Measurements from ENCODE around the gene PRDM13. TPM values are rescaled to one million over a fixed set of nuclear protein-coding genes. Genes with fewer than 3 reads are reported as not detected.

PRDM13 gene
- polyA plus RNA-seq, 3 donors: not detected

GRCh38 chr6:99602520-99603420, 3.9 kb upstream of the PRDM13 start:
- DNase-seq: no peak

GRCh38 chr6:99603421-99604165, 3.0 kb upstream of the PRDM13 start:
- DNase-seq: no peak

GRCh38 chr6:99604166-99605073, 2.2 kb upstream of the PRDM13 start:
- no peak for DNase-seq

DNA sequence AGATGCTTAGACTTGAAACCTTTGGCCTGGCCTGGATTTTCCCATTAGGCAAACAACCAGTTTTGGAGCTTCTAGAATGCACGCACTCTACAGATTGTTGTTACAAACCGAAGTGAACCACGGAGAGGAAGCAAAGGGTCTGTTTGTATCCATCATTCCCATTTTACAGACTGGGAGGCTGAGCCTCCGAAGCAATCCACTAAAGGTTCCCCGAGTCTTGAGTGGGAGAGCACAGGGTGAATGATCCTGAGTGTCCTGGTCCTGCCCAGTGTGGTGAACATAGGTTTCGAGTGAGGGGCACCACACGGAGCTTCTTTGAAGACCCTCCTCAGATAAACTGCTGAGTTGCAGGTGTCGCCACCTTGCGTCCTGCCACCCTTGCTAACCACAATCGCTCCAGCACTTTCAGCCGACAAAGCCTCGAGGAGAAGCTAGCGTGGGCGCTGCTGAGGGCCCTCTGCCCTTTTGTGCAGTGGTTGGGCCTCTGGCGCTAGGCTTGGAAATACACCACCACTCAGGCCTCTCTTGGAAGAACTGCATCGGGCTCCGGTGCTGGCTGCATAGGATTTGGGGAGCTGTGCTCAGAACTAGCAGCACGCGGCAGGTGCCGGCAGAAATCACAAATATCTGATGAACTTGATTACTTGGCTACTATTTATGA, 1.4 kb upstream of the PRDM13 start:
- no peak for DNase-seq

DNA sequence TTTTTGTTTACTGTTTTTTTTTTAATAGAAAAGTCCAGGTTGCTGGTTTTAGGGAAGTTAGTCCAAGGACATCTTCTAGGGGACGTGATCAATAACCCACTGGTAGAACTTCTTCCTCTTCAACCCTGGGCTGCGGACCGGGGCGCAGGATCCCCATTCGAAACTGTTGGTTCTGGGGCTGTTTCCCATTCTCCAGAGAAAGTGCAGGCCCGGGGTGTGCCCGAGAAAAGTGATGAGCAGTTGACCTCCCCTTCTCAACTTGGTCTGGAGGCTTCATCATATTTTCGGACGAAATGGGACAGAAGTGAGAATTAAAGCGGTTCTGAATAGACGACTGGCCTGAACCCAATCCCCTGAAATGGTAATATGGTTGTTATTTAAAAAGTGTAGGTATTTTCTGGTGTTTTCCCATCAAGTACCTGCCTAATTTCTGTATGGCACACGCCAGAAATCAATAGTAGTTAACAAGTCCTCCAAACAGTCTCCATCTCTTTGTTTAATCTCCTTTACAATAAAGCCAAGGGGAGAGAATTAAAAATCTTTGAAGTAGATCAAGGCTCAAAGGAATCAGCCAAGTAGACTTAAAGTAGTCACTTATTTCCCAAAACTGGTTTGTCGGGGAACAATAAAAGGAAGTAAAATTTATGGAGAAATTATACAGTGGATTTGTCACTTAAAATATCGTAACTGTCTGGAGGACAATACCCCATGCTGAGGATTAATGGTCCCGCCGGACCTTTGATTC, 550 bp upstream of the PRDM13 start:
- DNase-seq: no peak

DNA sequence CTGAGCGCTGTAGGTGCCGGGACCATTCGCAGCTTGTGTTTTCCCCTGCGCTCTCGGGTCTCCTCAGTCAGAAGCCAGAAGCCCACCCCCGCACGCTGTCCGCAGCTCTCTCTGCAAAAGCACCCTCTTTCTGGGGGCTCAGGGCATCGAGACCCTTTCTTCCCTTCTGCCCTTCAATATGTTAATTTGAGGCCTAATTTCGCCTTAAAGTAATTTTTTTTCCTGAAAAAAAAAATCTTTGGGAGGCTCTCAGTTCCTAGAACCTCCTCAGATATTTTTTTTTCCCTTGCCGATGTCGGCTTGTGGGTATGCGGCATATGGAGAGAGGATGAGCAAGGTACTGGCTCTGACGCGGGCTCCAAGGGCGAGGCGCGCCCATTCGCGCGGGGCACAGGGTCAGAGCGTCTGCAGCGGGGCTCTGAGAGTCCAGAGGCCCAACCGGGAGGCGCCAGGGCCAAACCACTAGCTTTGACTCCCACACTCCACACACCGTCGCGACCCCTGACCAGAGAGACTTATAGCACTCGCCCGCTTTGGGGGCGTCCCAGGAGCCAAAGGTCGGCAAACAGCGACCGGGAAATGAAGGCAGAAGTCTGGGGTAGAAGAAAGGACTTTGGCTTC, 893 bp downstream of the PRDM13 start:
- no peak for DNase-seq

DNA sequence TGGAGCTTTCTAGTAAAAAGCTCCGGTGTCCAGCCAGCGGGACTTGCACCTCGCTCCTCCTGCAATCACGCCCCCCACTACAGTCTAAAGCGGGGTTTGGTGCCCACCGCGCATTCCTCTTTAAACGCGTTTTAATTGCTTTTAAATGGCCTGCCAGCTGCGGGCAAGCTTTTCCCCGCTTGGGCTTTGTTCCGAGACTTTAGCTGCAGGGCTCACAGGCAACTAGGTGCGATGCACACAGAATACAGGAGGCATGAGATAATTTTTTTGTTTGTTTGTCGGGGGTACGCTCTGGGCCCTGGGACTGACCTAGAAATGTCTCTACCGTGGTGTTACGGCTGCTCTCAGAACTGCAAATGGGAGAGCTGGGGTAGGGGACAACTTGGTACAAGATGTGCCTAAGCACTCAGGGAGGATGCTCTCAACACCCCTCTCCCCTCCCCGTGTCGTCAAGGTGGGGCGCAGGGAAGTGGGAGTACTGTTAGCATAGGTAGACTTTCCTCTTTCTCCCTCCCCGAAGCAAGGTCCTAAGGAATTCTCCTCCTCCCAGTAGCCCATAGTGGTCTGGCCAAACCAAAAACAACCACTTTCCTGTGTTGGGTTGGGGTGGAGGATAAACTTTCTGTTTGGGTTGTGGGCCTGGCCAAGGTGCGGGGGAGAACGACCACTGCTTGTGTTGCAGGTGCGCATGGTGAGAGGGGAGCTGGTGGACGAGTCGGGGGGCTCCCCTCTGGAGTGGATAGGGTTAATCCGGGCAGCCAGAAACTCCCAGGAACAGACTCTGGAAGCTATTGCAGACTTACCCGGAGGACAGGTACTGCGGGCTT, 1.6 kb downstream of the PRDM13 start:
- no peak for DNase-seq

GRCh38 chr6:99608886-99609482, 2.4 kb downstream of the PRDM13 start:
- DNase-seq: no peak

- no peak for DNase-seq
These were observed 3.4 kb downstream of the PRDM13 start for GRCh38 chr6:99609905-99610489.

GRCh38 chr6:99611148-99611547, 4.5 kb downstream of the PRDM13 start:
- no peak for DNase-seq

- no peak for DNase-seq
These were observed 6.1 kb downstream of the PRDM13 start for GRCh38 chr6:99612551-99613408.

- no peak for DNase-seq
These were observed 6.7 kb downstream of the PRDM13 start for GRCh38 chr6:99613409-99613704.

GRCh38 chr6:99613705-99614429, 7.2 kb downstream of the PRDM13 start:
- DNase-seq: no peak

GRCh38 chr6:99614430-99615186, 8.0 kb downstream of the PRDM13 start:
- DNase-seq: no peak

DNA sequence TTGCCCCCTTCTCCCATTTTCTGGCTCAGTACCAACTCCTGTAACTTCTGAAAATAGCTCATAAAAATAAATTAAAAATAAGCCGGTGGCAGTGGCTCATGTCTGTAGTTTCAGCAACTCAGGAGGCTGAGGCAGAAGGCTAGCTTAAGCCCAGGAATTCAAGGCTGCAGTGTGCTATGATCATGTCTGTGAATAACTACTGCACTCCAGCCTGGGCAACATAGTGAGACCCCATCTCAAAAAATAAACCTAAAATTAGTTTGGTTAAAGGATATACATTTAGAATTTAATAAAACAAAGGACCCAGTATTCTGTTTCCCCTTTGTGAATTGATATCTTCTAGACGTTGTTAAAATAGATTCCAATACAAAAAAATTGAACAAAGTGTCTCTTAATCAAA, 10.5 kb downstream of the PRDM13 start:
- no peak for DNase-seq
